SK-N-SH treated with all-trans-retinoic acid at 6 μM for 48 hours (cell line): Measurements from ENCODE around the gene GPRC6A.
"Not testable (repeated sequence)": the region's sequence is repeated elsewhere in the genome, so short reads cannot be mapped to it uniquely, and the experiment has no call there.

Experiments
- ATAC-seq: fragments of 200-7000 bp; cut with Tn5 transposase; 3 replicates; pipeline ENCODE4 v1.9.1; 2020; ENCODE audit warnings: mild to moderate bottlenecking, moderate library complexity
- ARNTL ChIP-seq: fragments of 450-650 bp; formaldehyde crosslinking; IDR thresholded peaks from 2 replicates; pipeline ENCODE4 v1.5.0; 2020; ENCODE audit warnings: low read depth, mild to moderate bottlenecking, moderate library complexity, borderline replicate concordance
- BACH2 ChIP-seq: fragments of 250-450 bp; sonication (Bioruptor Pico); IDR thresholded peaks from 2 replicates; pipeline ENCODE4 v1.9.0; 2021; ENCODE audit warnings: mild to moderate bottlenecking, borderline replicate concordance
- CSDC2 ChIP-seq: fragments of 250-450 bp; sonication (Bioruptor Pico); IDR thresholded peaks from 2 replicates; pipeline ENCODE4 v1.5.0; 2020; ENCODE audit warnings: mild to moderate bottlenecking, moderate library complexity
- CSRNP3 ChIP-seq: fragments of 250-450 bp; sonication (Bioruptor Pico); IDR thresholded peaks from 2 replicates; pipeline ENCODE4 v1.5.1; 2021; ENCODE audit warnings: mild to moderate bottlenecking, moderate library complexity
- ESRRG ChIP-seq: fragments of 250-450 bp; sonication (Bioruptor Pico); IDR thresholded peaks from 2 replicates; pipeline ENCODE4 v1.6.1; 2021; ENCODE audit warnings: mild to moderate bottlenecking
- GLIS3 ChIP-seq: fragments of 250-450 bp; sonication (Bioruptor Pico); IDR thresholded peaks from 2 replicates; pipeline ENCODE4 v1.5.0; 2020; ENCODE audit warnings: mild to moderate bottlenecking, moderate library complexity
- ISL1 ChIP-seq: fragments of 250-450 bp; sonication (Bioruptor Pico); IDR thresholded peaks from 2 replicates; pipeline ENCODE4 v2.1.2; 2022; ENCODE audit warnings: mild to moderate bottlenecking, moderate library complexity
- OSR1 ChIP-seq: fragments of 250-450 bp; sonication (Bioruptor Pico); IDR thresholded peaks from 2 replicates; pipeline ENCODE4 v1.8.0; 2022; ENCODE audit warnings: moderate library complexity, mild to moderate bottlenecking, inconsistent platforms
- PATZ1 ChIP-seq: fragments of 250-450 bp; sonication (Bioruptor Pico); IDR thresholded peaks from 2 replicates; pipeline ENCODE4 v1.8.0; 2020; ENCODE audit warnings: mild to moderate bottlenecking, moderate library complexity, borderline replicate concordance
- POU6F1 ChIP-seq: fragments of 250-450 bp; sonication (Bioruptor Pico); IDR thresholded peaks from 2 replicates; pipeline ENCODE4 v1.8.0; 2021; ENCODE audit warnings: low read depth, mild to moderate bottlenecking, moderate library complexity, borderline replicate concordance
- PPARA ChIP-seq: fragments of 250-450 bp; sonication (Bioruptor Pico); IDR thresholded peaks from 2 replicates; pipeline ENCODE4 v1.5.0; 2020; ENCODE audit warnings: mild to moderate bottlenecking, borderline replicate concordance
- RARB ChIP-seq: fragments of 250-450 bp; sonication (Bioruptor Pico); IDR thresholded peaks from 2 replicates; pipeline ENCODE4 v1.8.0; 2021; ENCODE audit warnings: mild to moderate bottlenecking, moderate library complexity
- TCF4 ChIP-seq: fragments of 250-450 bp; sonication (Bioruptor Pico); IDR thresholded peaks from 2 replicates; pipeline ENCODE4 v1.8.0; 2021; ENCODE audit warnings: mild to moderate bottlenecking, moderate library complexity, borderline replicate concordance
- TOX ChIP-seq: fragments of 250-450 bp; sonication (Bioruptor Pico); IDR thresholded peaks from 2 replicates; pipeline ENCODE4 v1.8.0; 2021; ENCODE audit warnings: mild to moderate bottlenecking, moderate library complexity, borderline replicate concordance
- TSHZ2 ChIP-seq: fragments of 250-450 bp; sonication (Bioruptor Pico); IDR thresholded peaks from 2 replicates; pipeline ENCODE4 v1.5.0; 2020; ENCODE audit warnings: mild to moderate bottlenecking, moderate library complexity
- ZC3H10 ChIP-seq: fragments of 250-450 bp; sonication (Bioruptor Pico); IDR thresholded peaks from 2 replicates; pipeline ENCODE4 v1.5.1; 2021; ENCODE audit warnings: mild to moderate bottlenecking, moderate library complexity
- ZFP30 ChIP-seq: fragments of 450-650 bp; formaldehyde crosslinking; IDR thresholded peaks from 2 replicates; pipeline ENCODE4 v1.5.0; 2022; ENCODE audit warnings: mild to moderate bottlenecking, moderate library complexity
- ZNF70 ChIP-seq: fragments of 450-650 bp; formaldehyde crosslinking; IDR thresholded peaks from 2 replicates; pipeline ENCODE4 v1.5.0; 2020; ENCODE audit warnings: mild to moderate bottlenecking, moderate library complexity
- ZNF8 ChIP-seq: fragments of 450-650 bp; formaldehyde crosslinking; IDR thresholded peaks from 2 replicates; pipeline ENCODE4 v1.5.0; 2020; ENCODE audit warnings: mild to moderate bottlenecking, moderate library complexity

GPRC6A gene

GRCh38 chr6:116842459-116842858 is 13.6 kb upstream of the GPRC6A start:
- ATAC-seq, result no peak
- TF ChIP-seq POU6F1 (no peak), CSDC2 (CRISPR knock-in tag) (no peak), ZNF70 (CRISPR knock-in tag) (no peak), ZFP30 (CRISPR knock-in tag) (no peak), GLIS3 (no peak), CSRNP3 (no peak), ESRRG (no peak), PPARA (no peak), TCF4 (no peak), ZC3H10 (CRISPR knock-in tag) (no peak), TSHZ2 (CRISPR knock-in tag) (no peak), BACH2 (CRISPR knock-in tag) (no peak), RARB (CRISPR knock-in tag) (no peak), PATZ1 (CRISPR knock-in tag) (no peak)

- ATAC-seq, result no peak
These were observed 11.2 kb upstream of the GPRC6A start for GRCh38 chr6:116840091-116840490.

GRCh38 chr6:116836606-116837342 is 7.9 kb upstream of the GPRC6A start:
- no peak for TF ChIP-seq ZNF70 (CRISPR knock-in tag)
- TF ChIP-seq TOX (CRISPR knock-in tag), result no peak
- TF ChIP-seq GLIS3, result no peak
- no peak for TF ChIP-seq ZFP30 (CRISPR knock-in tag)
- TF ChIP-seq PATZ1 (CRISPR knock-in tag), result no peak
- no peak for TF ChIP-seq CSDC2 (CRISPR knock-in tag)
- TF ChIP-seq ARNTL, result no peak
- no peak for TF ChIP-seq ISL1 (CRISPR knock-in tag)
- no peak for TF ChIP-seq OSR1 (CRISPR knock-in tag)
- no peak for TF ChIP-seq ZNF8 (CRISPR knock-in tag)
- TF ChIP-seq RARB (CRISPR knock-in tag), result no peak
- TF ChIP-seq BACH2 (CRISPR knock-in tag), result no peak
- no peak for ATAC-seq

More at GRCh38 chr6:116840091-116840490, 11.2 kb upstream of the GPRC6A start:
- no peak for TF ChIP-seq POU6F1

GRCh38 chr6:116834526-116834925 is 5.6 kb upstream of the GPRC6A start:
- not testable (repeated sequence) for ATAC-seq
